Adrenal gland (tissue), 12 donors: Measurements from ENCODE around the gene GPSM1. TPM values are rescaled to one million over a fixed set of nuclear protein-coding genes. Genes with fewer than 3 reads are reported as not detected.
A peak's percentile ranks its signal among the peaks of the same experiment; 100 is the strongest.

Source experiments
- DNase-seq, 7 donors: peaks; one replicate each; pipeline ENCODE4 v3.0.0-alpha.2; 2019 to 2020
- H3K27ac ChIP-seq, 5 donors: fragments of 200-600 bp; sonication (generic) in 4 of 5; 1 replicate in 3 of 5; 2 replicates in 2 of 5; pipeline versions ENCODE4 v1.5.1 to v1.8.0; 2016 to 2020; ENCODE audit warnings: mild to moderate bottlenecking in 1 of 5
- H3K27me3 ChIP-seq: fragments of 200-600 bp; 2 replicates; pipeline ENCODE4 v1.8.0; 2021
- H3K36me3 ChIP-seq, 2 donors: fragments of 200-600 bp; replicated peaks in 1 of 2; 1 replicate in 1 of 2; 2 replicates in 1 of 2; pipeline versions ENCODE4 v1.5.1 to v1.8.0; 2018 to 2022
- H3K4me1 ChIP-seq, 2 donors: fragments of 200-600 bp; replicated peaks in 1 of 2; 1 replicate in 1 of 2; 2 replicates in 1 of 2; pipeline versions ENCODE4 v1.5.1 to v1.8.0; 2018 to 2021
- H3K4me3 ChIP-seq, 4 donors: fragments of 200-600 bp; sonication (generic) in 3 of 4; one replicate each; pipeline ENCODE4 v1.5.1; 2016 to 2018
- H3K9me3 ChIP-seq, 3 donors: fragments of 200-600 bp; sonication (generic) in 1 of 3; replicated peaks in 1 of 3; 1 replicate in 2 of 3; 2 replicates in 1 of 3; pipeline versions ENCODE4 v1.5.1 to v1.8.0; 2016 to 2021
- CTCF ChIP-seq, 6 experiments: fragments of 450-650 bp in 4 of 6; fragments of 200-600 bp in 2 of 6; sonication (generic) in 1 of 6; IDR thresholded peaks; 1 replicate in 5 of 6; 2 replicates in 1 of 6; pipeline versions ENCODE4 v1.5.1 to v1.8.0; 2016 to 2021; ENCODE audit warnings: antibody characterized with exemption in 6 of 6, mild to moderate bottlenecking in 2 of 6, moderate library complexity in 1 of 6
- POLR2A ChIP-seq, 2 donors: fragments of 450-650 bp; IDR thresholded peaks; one replicate each; pipeline ENCODE4 v1.6.1; 2017; ENCODE audit warnings: antibody characterized with exemption in 2 of 2, mild to moderate bottlenecking in 2 of 2, moderate library complexity in 1 of 2
- WGBS, 4 donors: extraction: QIAGEN DNeasy Blood & Tissue Kit in 2 of 4; methylation state at CpG; one replicate each; pipeline versions ENCODE4 v1.1.5 to v1.1.7; 2013 to 2017; 5-methylcytosine and 5-hydroxymethylcytosine counted together
- intact Hi-C, 2 donors: fragments of 100-400 bp; cut with DNase I; formaldehyde crosslinking; loops; one replicate each; pipeline versions ENCODE4 v1.14.1 to v1.15.0; 2022 to 2023
- polyA plus RNA-seq, 3 donors: library from polyadenylated mRNA; stranded (reverse); fragments of 200-250 nt in 2 of 3; fragments of 350-450 nt in 1 of 3; fragmentation: Illumina TruSeq in 1 of 3; extraction: RNeasy Lipid Tissue Mini Kit (QIAGEN cat#74804) in 1 of 3; gene quantifications; one replicate each; pipeline ENCODE4 v1.2.3, GENCODE V29; 2013 to 2014
- total RNA-seq, 9 donors: library from RNA; depleted of rRNA in 4 of 9; stranded (reverse); fragments of >200 nt in 4 of 9; fragments of 120-200 nt in 1 of 9; fragmentation: NEBNext Ultra II Directional in 1 of 9; extraction: Animal tissue kit (Norgen Biotek cat#: 25700) in 1 of 9; gene quantifications; one replicate each; pipeline versions ENCODE4 v1.1.0 to v1.2.4, GENCODE V29; 2013 to 2023
- donor health status: healthy with polysubstance abuse.
- donor health status: Bipolar disorder and iron deficiency.
- donor health status: DM: yes; HTN: yes; CAD: no.
- donor health status: DM: no; HTN: no; CAD: no.
- donor health status: DM: no; HTN: no; CAD: no.
- donor health status: DM: yes; HTN: yes; CAD: no.

The GPSM1 gene
- total and polyA plus RNA-seq, 12 donors: 2.9 to 50.4 (median 17.2) TPM

GRCh38 chr9:136372006-136372405 is 44.7 kb downstream of the GPSM1 start:
- H3K27me3 ChIP-seq: no peaks in the 10 kb centered on the region
- intact Hi-C loops: no loop called here
- peaks cover 0 to 9% of the 10 kb centered on the region in 2 donors for H3K4me1 ChIP-seq
- H3K4me3 ChIP-seq: no peak overlapping the region
- no peaks in the 10 kb centered on the region for H3K9me3 ChIP-seq
- TF ChIP-seq CTCF (IDR thresholded peaks at IDR 0.05) (no peak), POLR2A (IDR thresholded peaks at IDR 0.05) (no peak)
- H3K36me3 ChIP-seq: peaks cover 0 to 4% of the 10 kb centered on the region in 2 donors
- DNase-seq: no peak
- H3K27ac ChIP-seq: peak overlapping the region in 1 of 5 donors; percentile 78
- WGBS, 4 donors: 80 to 89% (median 88%) methylated on average over 7 to 21 of the region's 21 CpGs

- intact Hi-C loops: no loop called here
- 17 to 37% (median 28%) methylated on average over 3 to 21 of the region's 21 CpGs for WGBS, 4 donors
- H3K27ac ChIP-seq: peak overlapping the region in 3 of 5 donors; percentile 2 to 78 (median 37)
- H3K9me3 ChIP-seq: no peaks in the 10 kb centered on the region
- no peak for TF ChIP-seq CTCF (IDR thresholded peaks at IDR 0.05)
- TF ChIP-seq POLR2A (IDR thresholded peaks at IDR 0.05): no peak
- peak overlapping the region in 1 of 4 donors; percentile 42 for H3K4me3 ChIP-seq
- peak in 5 of 7 donors; percentile 55 to 73 (median 64) for DNase-seq
- no peaks in the 10 kb centered on the region for H3K27me3 ChIP-seq
- H3K4me1 ChIP-seq: peaks cover 0 to 9% of the 10 kb centered on the region in 2 donors
- peaks cover 0 to 4% of the 10 kb centered on the region in 2 donors for H3K36me3 ChIP-seq
Observed at GRCh38 chr9:136372561-136373299, 45.4 kb downstream of the GPSM1 start.

- H3K4me3 ChIP-seq: peak within 1 kb of the TSS in 1 of 4 donors; percentile 42
Observed at GRCh38 chr9:136373300-136374182, 46.2 kb downstream of the GPSM1 start, which contains the start of gene CARD9. Gene CARD9 (minus strand): TSS chr9:136373669. CDS start chr9:136372078, 1,591 bp downstream.

More at GRCh38 chr9:136373300-136374182, 46.2 kb downstream of the GPSM1 start, which contains the start of gene CARD9:
- Histone ChIP-seq H3K36me3 (peaks cover 0 to 4% of the 10 kb centered on the region in 2 donors), H3K27me3 (no peaks in the 10 kb centered on the region), H3K27ac (peak within 1 kb of the TSS in 3 of 5 donors; percentile 2 to 78 (median 37)), H3K4me1 (peaks cover 0 to 9% of the 10 kb centered on the region in 2 donors), H3K9me3 (no peaks in the 10 kb centered on the region)
- peak in 3 of 7 donors; percentile 50 to 61 (median 54) for DNase-seq
- intact Hi-C loops: no loop called here
- 57 to 69% (median 62%) methylated on average over 13 to 27 of the region's 27 CpGs for WGBS, 4 donors
- TF ChIP-seq CTCF (IDR thresholded peaks at IDR 0.05) (no peak), POLR2A (IDR thresholded peaks at IDR 0.05) (no peak)
